Heart left ventricle (tissue), 16 donors: ENCODE measurements around the gene RPS10. TPM values are rescaled to one million over a fixed set of nuclear protein-coding genes. Genes with fewer than 3 reads are reported as not detected.
"Not testable (repeated sequence)": the region's sequence is repeated elsewhere in the genome, so short reads cannot be mapped to it uniquely, and the experiment has no call there.

ENCODE experiments used
- ATAC-seq, 4 donors: fragments of 200-7000 bp; cut with Tn5 transposase; one replicate each; pipeline ENCODE4 v1.9.1; 2020 to 2022; ENCODE audit warnings: moderate library complexity in 4 of 4, mild to moderate bottlenecking in 3 of 4, moderate number of reproducible peaks in 1 of 4
- DNase-seq, 5 donors: peaks; one replicate each; pipeline ENCODE4 v3.0.0-alpha.2; 2020
- H3K27ac ChIP-seq, 12 donors: fragments of 200-600 bp; sonication (generic) in 4 of 12; one replicate each; pipeline versions ENCODE4 v1.5.0 to v1.8.0; 2016 to 2022; ENCODE audit warnings: mild to moderate bottlenecking in 2 of 12
- H3K27me3 ChIP-seq, 9 donors: fragments of 200-600 bp; sonication (generic) in 2 of 9; one replicate each; pipeline versions ENCODE4 v1.5.1 to v1.8.0; 2016 to 2022; ENCODE audit warnings: mild to moderate bottlenecking in 3 of 9
- H3K36me3 ChIP-seq, 9 donors: fragments of 200-600 bp; sonication (generic) in 2 of 9; one replicate each; pipeline versions ENCODE4 v1.5.0 to v1.8.0; 2018 to 2022; ENCODE audit warnings: mild to moderate bottlenecking in 2 of 9
- H3K4me1 ChIP-seq, 12 donors: fragments of 200-600 bp; sonication (generic) in 4 of 12; one replicate each; pipeline versions ENCODE4 v1.5.0 to v1.8.0; 2016 to 2022; ENCODE audit warnings: mild to moderate bottlenecking in 3 of 12
- H3K4me3 ChIP-seq, 12 donors: fragments of 200-600 bp; sonication (generic) in 4 of 12; one replicate each; pipeline versions ENCODE4 v1.5.0 to v1.8.0; 2017 to 2022; ENCODE audit warnings: mild to moderate bottlenecking in 9 of 12, moderate library complexity in 4 of 12
- H3K9me3 ChIP-seq, 12 donors: fragments of 200-600 bp; sonication (generic) in 4 of 12; one replicate each; pipeline versions ENCODE4 v1.5.0 to v1.8.0; 2016 to 2022; ENCODE audit warnings: mild to moderate bottlenecking in 1 of 12
- POLR2A ChIP-seq, 2 donors: fragments of 450-650 bp; IDR thresholded peaks; one replicate each; pipeline ENCODE4 v1.6.1; 2017; ENCODE audit warnings: antibody characterized with exemption in 2 of 2, mild to moderate bottlenecking in 2 of 2, moderate library complexity in 2 of 2
- WGBS, 4 donors: extraction: QIAGEN DNeasy Blood & Tissue Kit in 2 of 4; methylation state at CpG; one replicate each; pipeline versions ENCODE4 v1.1.5 to v1.1.7; 2013 to 2018; 5-methylcytosine and 5-hydroxymethylcytosine counted together
- intact Hi-C, 10 donors: fragments of 100-400 bp; cut with DNase I; formaldehyde crosslinking; loops; one replicate each; pipeline versions ENCODE4 v1.11.1 to v1.14.2; 2022
- polyA plus RNA-seq, 2 donors: library from polyadenylated mRNA; stranded (reverse); fragments of 200-250 nt; gene quantifications; one replicate each; pipeline ENCODE4 v1.2.3, GENCODE V29; 2013
- total RNA-seq, 9 donors: library from RNA; depleted of rRNA in 2 of 9; stranded (reverse); fragments of >200 nt in 2 of 9; fragmentation: NEBNext Ultra II Directional in 3 of 9; extraction: Animal tissue kit (Norgen Biotek cat#: 25700) in 3 of 9; gene quantifications; one replicate each; pipeline versions ENCODE4 v1.1.0 to v1.2.4, GENCODE V29; 2016 to 2023
- TF ChIP-seq, protein P1 (sequence below), 12 donors: fragments of 200-600 bp; sonication (generic) in 4 of 12; IDR thresholded peaks; one replicate each; pipeline versions ENCODE4 v1.5.0 to v1.8.0; 2018 to 2022; ENCODE audit warnings: antibody characterized with exemption in 12 of 12, mild to moderate bottlenecking in 5 of 12
- donor health status: ischemic (EF 13 %, LVEDD 7.1; RV severe dilation, severe dysfunction).
- donor health status: healthy with polysubstance abuse.
- donor health status: DM: no; HTN: yes; CAD: no.
- donor health status: DM: no; HTN: no; CAD: no.
- donor health status: ischemic (EF 25% LVEDD 6.9; RV normal size, moderate dysfunction).
- donor health status: ischemic (EF 25% LVEDD 5.7; RV mildly dilated, moderate dysfunction).
- donor health status: healthy.
- donor health status: DM: yes; HTN: yes; CAD: no.
- donor health status: ischemic (EF 35%, LVEDD 5.7; RV mildly dilated, moderate dysfunction).
- donor health status: nonischemic (EF 11% LVEDD 7.7; RV severe dilation, severe dysfunction).
- donor health status: DM: yes; HTN: yes; CAD: no.
- donor health status: PGD.
- donor health status: ischemic (EF 29% LVEDD 5.4; RV normal size, mild dysfunction).
- donor health status: nonischemic (EF 23%, LVEDD 6.1; RV moderate dilation, normal function).

RPS10 gene
- total and polyA plus RNA-seq, 11 donors: 504 to 2,277 (median 805) TPM

DNA sequence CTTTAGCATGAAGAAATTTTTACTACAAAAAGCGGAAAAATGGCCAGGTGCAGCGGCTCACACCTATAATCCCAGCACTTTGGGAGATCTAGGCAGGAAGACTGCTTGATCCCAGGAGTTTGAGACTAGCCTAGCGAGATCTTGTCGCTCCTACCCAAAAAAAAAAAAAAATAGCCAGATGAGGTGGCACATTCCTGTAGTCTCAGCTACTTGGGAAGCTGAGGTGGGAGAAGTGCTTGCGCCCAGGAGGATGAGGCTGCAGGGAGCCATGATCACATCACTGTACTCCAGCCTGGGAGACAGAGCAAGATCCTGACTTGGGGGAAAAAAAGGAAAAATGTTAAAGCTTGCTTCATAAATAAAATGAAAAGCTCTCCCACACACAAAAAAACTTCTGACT lies 47.9 kb downstream of the RPS10 start:
- peaks cover 0 to 49% (median 13%) of the 10 kb centered on the region in 12 donors for H3K4me1 ChIP-seq
- H3K9me3 ChIP-seq: no peaks in the 10 kb centered on the region
- 96 to 99% (median 96%) methylated on average over 5 of the region's 5 CpGs for WGBS, 4 donors
- no peak overlapping the region for H3K27ac ChIP-seq
- H3K4me3 ChIP-seq: no peak overlapping the region
- no peak for ATAC-seq
- no peaks in the 10 kb centered on the region for H3K27me3 ChIP-seq
- H3K36me3 ChIP-seq: peaks cover 0 to 9% (median 0%) of the 10 kb centered on the region in 9 donors
- no peak for DNase-seq
- TF ChIP-seq, protein P1, sequence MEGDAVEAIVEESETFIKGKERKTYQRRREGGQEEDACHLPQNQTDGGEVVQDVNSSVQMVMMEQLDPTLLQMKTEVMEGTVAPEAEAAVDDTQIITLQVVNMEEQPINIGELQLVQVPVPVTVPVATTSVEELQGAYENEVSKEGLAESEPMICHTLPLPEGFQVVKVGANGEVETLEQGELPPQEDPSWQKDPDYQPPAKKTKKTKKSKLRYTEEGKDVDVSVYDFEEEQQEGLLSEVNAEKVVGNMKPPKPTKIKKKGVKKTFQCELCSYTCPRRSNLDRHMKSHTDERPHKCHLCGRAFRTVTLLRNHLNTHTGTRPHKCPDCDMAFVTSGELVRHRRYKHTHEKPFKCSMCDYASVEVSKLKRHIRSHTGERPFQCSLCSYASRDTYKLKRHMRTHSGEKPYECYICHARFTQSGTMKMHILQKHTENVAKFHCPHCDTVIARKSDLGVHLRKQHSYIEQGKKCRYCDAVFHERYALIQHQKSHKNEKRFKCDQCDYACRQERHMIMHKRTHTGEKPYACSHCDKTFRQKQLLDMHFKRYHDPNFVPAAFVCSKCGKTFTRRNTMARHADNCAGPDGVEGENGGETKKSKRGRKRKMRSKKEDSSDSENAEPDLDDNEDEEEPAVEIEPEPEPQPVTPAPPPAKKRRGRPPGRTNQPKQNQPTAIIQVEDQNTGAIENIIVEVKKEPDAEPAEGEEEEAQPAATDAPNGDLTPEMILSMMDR (IDR thresholded peaks at IDR 0.05): no peak
- no peak for TF ChIP-seq POLR2A (IDR thresholded peaks at IDR 0.05)
- intact Hi-C loops: no loop called here

DNA sequence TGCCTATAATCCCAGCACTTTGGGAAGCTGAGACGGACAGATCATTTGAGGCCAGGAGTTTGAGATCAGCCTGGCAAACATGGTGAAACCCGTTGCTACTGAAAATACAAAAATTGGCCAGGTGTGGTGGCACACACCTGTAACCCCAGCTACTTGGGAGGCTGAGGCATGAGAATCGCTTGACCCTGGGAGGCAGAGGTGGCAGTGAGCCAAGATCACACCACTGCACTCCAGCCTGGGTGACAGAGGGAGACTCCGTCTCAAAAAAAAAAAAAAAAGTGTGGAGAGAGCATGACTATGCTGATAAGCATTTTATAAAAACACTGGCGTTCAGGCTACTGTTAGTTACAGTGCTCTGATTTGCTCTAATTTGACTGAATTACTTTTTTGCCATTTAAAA lies 48.3 kb downstream of the RPS10 start:
- H3K4me3 ChIP-seq, ATAC-seq, H3K36me3 ChIP-seq, DNase-seq, H3K27me3 ChIP-seq, intact Hi-C loops, H3K27ac ChIP-seq, H3K9me3 ChIP-seq: not testable (repeated sequence)
- H3K4me1 ChIP-seq: peaks cover 0 to 49% (median 11%) of the 10 kb centered on the region in 12 donors
- WGBS, 4 donors: 76 to 82% (median 78%) methylated on average over 5 of the region's 5 CpGs

DNA sequence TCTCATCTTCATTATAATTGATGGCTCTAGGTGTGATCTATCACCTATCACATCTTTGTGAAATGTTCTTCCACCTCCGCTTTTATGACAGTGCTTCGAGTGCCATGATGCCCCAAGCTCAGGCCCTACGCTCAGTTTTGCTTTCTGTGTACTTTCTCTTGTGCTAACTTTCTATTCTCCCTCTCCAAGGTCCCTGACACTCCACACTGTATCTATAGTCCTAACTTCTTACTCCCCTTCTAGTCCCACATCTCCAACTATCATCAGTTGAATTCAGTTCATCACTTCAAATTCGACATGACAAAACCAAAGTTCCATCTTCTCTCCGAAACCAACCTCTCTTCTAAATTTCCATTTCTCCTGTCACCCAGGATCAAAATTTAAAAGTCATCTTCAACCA lies 50.0 kb downstream of the RPS10 start:
- H3K36me3 ChIP-seq: peaks cover 0 to 9% (median 0%) of the 10 kb centered on the region in 9 donors
- H3K4me3 ChIP-seq: no peak overlapping the region
- DNase-seq (no peak), ATAC-seq (no peak)
- no peak overlapping the region for H3K27ac ChIP-seq
- H3K27me3 ChIP-seq: no peaks in the 10 kb centered on the region
- TF ChIP-seq, protein P1 (IDR thresholded peaks at IDR 0.05): no peak
- TF ChIP-seq POLR2A (IDR thresholded peaks at IDR 0.05): no peak
- 95 to 96% (median 96%) methylated on average over 5 of the region's 5 CpGs for WGBS, 4 donors
- peaks cover 0 to 5% (median 0%) of the 10 kb centered on the region in 12 donors for H3K9me3 ChIP-seq
- peaks cover 0 to 54% (median 14%) of the 10 kb centered on the region in 12 donors for H3K4me1 ChIP-seq
- intact Hi-C loops: no loop called here

DNA sequence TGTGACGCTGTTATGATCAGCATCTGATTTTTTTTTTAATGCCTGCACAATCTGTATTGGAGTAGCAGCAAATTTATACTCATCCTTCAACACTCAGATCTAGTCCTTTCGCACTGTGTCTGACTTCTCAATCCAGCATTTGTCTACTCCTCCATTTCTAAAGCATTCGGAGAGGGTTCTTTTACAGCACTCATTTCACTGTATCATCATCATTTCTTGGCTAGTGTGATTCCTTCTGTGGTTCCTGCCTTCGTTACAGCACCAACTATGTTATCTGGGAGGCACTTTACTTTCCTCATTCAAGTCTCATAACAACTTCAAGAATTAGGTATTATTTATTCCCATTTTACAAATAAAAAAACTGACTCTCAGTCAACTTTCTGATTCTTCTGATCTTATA lies 51.4 kb downstream of the RPS10 start:
- H3K4me3 ChIP-seq: no peak overlapping the region
- no peaks in the 10 kb centered on the region for H3K27me3 ChIP-seq
- DNase-seq: no peak
- WGBS, 4 donors: 39 to 57% (median 53%) methylated on average over 4 of the region's 4 CpGs
- H3K9me3 ChIP-seq: peaks cover 0 to 5% (median 0%) of the 10 kb centered on the region in 12 donors
- TF ChIP-seq, protein P1 (IDR thresholded peaks at IDR 0.05): no peak
- TF ChIP-seq POLR2A (IDR thresholded peaks at IDR 0.05): no peak
- intact Hi-C loops: no loop called here
- peaks cover 0 to 7% (median 0%) of the 10 kb centered on the region in 9 donors for H3K36me3 ChIP-seq
- peaks cover 0 to 61% (median 26%) of the 10 kb centered on the region in 12 donors for H3K4me1 ChIP-seq
- peak overlapping the region in 2 of 12 donors; percentile 11 to 59 for H3K27ac ChIP-seq
- no peak for ATAC-seq

DNA sequence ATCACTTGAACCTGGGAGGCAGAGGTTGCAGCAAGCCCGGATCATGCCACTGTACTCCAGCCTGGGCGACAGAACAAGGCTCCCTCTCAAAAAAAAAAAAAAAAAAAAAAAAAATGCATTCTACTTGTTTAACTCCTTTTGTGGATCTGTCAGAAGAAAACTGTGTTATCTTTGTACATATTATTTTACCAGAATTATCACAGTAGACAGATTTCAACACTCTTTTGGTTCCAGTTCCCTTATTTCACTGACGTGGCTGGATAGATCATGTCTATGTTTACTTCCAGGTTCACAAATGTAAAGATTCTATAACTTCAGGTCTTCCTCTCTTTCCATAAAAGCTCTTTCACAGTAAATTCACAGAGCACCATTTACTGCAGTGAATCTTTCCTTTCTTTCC lies 51.8 kb downstream of the RPS10 start:
- peaks cover 0 to 5% (median 0%) of the 10 kb centered on the region in 12 donors for H3K9me3 ChIP-seq
- intact Hi-C loops: no loop called here
- H3K4me1 ChIP-seq: peaks cover 0 to 64% (median 27%) of the 10 kb centered on the region in 12 donors
- H3K36me3 ChIP-seq: peaks cover 0 to 5% (median 0%) of the 10 kb centered on the region in 9 donors
- no peaks in the 10 kb centered on the region for H3K27me3 ChIP-seq
- DNase-seq: no peak
- ATAC-seq: no peak
- TF ChIP-seq, protein P1 (IDR thresholded peaks at IDR 0.05): no peak
- no peak for TF ChIP-seq POLR2A (IDR thresholded peaks at IDR 0.05)
- peak overlapping the region in 1 of 12 donors; percentile 59 for H3K27ac ChIP-seq
- 40 to 55% (median 52%) methylated on average over 3 of the region's 3 CpGs for WGBS, 4 donors
- H3K4me3 ChIP-seq: no peak overlapping the region
